OCI-LY1 (cell line): ENCODE results near the gene PTPRN2.

Experiments
- CTCF ChIP-seq: fragments of 200-600 bp; sonication (generic), shearing (Covaris generic); IDR thresholded peaks from 2 replicates; pipeline ENCODE4 v1.5.1; 2017; ENCODE audit warnings: mild to moderate bottlenecking, antibody characterized with exemption, low read length, moderate library complexity, mixed read lengths
- EZH2 ChIP-seq: fragments of 200-600 bp; sonication (generic), shearing (Covaris generic); IDR thresholded peaks from 2 replicates; pipeline ENCODE4 v1.8.0; 2017; ENCODE audit warnings: borderline replicate concordance, mixed run types, mild to moderate bottlenecking, antibody characterized with exemption, low read length, moderate library complexity, mixed read lengths

GRCh38 chr7:157558516-157558874, 1029.1 kb downstream of the PTPRN2 start:
- TF ChIP-seq CTCF (no peak), EZH2 (no peak)
